ENCODE results near the gene COPS7A.

COPS7A gene

DNA sequence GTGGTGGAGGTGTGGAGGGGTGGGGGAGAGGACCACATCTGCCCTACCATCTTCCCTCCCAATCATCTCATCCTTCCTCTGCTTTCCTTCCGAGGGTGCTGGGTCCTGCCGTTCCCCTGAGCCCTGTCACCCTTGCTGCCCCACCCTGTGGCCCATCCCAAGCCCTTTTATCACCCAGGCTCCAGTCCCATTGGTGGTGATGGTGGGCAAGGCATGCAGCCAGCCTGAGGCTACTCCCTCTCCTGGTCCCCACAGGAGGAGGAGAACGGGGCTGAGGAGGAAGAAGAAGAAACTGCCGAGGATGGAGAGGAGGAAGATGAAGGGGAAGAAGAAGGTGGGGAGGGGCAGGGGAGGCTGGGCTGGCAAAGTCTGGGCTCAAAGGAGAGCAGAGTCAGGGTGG lies 45.8 kb downstream of the COPS7A start:
- H3K79me2 ChIP-seq (ENCODE audit: low read length), result no peaks in the 10 kb centered on the region
- no peak for TF ChIP-seq EZH2phosphoT487 (IDR thresholded peaks at IDR 0.05; ENCODE audit: low read length)
- no peak for TF ChIP-seq EZH2 (optimal IDR thresholded peaks at IDR 0.05; ENCODE audit: low read depth, low read length)
- TF ChIP-seq, protein P1, sequence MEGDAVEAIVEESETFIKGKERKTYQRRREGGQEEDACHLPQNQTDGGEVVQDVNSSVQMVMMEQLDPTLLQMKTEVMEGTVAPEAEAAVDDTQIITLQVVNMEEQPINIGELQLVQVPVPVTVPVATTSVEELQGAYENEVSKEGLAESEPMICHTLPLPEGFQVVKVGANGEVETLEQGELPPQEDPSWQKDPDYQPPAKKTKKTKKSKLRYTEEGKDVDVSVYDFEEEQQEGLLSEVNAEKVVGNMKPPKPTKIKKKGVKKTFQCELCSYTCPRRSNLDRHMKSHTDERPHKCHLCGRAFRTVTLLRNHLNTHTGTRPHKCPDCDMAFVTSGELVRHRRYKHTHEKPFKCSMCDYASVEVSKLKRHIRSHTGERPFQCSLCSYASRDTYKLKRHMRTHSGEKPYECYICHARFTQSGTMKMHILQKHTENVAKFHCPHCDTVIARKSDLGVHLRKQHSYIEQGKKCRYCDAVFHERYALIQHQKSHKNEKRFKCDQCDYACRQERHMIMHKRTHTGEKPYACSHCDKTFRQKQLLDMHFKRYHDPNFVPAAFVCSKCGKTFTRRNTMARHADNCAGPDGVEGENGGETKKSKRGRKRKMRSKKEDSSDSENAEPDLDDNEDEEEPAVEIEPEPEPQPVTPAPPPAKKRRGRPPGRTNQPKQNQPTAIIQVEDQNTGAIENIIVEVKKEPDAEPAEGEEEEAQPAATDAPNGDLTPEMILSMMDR (IDR thresholded peaks at IDR 0.05; ENCODE audit: low read length), result no peak
- H4K20me1 ChIP-seq (ENCODE audit: insufficient read depth, low read length), result no peaks in the 10 kb centered on the region
- no peak for DNase-seq
- H3K4me1 ChIP-seq (ENCODE audit: low read length), result peaks cover 6% of the 10 kb centered on the region
- peaks cover 12% of the 10 kb centered on the region for H3K27me3 ChIP-seq (replicated peaks; ENCODE audit: insufficient read depth, low read length)
- no peak overlapping the region for H3K9ac ChIP-seq (ENCODE audit: low read length)
- H3K4me3 ChIP-seq (ENCODE audit: low read length), result no peak overlapping the region
- H3K36me3 ChIP-seq (replicated peaks; ENCODE audit: insufficient read depth, low read length), result no peaks in the 10 kb centered on the region
- H2AFZ ChIP-seq (ENCODE audit: low read length), result no peak overlapping the region
- peaks cover 14% of the 10 kb centered on the region; the same call in 1 of the 2 replicates for H3F3A ChIP-seq (ENCODE audit: insufficient read depth, low read length)
- no peak overlapping the region for H3K27ac ChIP-seq (ENCODE audit: low read length)
- no peaks in the 10 kb centered on the region for H3K9me3 ChIP-seq (replicated peaks; ENCODE audit: insufficient read depth, low read length)
- no peaks in the 10 kb centered on the region for H3K9me2 ChIP-seq (replicated peaks; ENCODE audit: insufficient read depth, low read length)
- no peak overlapping the region for H3K4me2 ChIP-seq (ENCODE audit: low read depth, low read length)

DNA sequence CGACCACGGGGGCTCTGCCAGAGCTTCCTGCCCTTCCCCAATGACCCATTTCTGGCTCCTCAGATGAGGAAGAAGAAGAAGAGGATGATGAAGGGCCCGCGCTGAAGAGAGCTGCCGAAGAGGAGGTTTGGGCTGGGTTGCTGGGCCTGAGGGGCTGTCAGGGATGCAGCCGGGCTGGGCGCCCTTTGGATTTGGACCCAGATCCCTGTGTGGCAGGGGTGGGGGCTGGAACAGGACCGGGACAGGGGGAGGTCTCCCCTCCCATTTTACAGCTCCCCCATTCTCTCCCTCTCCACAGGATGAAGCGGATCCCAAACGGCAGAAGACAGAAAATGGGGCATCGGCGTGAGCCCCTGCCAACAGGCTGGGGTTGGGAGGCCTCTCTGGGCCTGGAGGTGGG lies 46.2 kb downstream of the COPS7A start:
- no peaks in the 10 kb centered on the region for H3K9me2 ChIP-seq (replicated peaks; ENCODE audit: insufficient read depth, low read length)
- no peaks in the 10 kb centered on the region for H3K36me3 ChIP-seq (replicated peaks; ENCODE audit: insufficient read depth, low read length)
- no peaks in the 10 kb centered on the region for H3K9me3 ChIP-seq (replicated peaks; ENCODE audit: insufficient read depth, low read length)
- DNase-seq, result no peak
- H2AFZ ChIP-seq (ENCODE audit: low read length), result no peak overlapping the region
- H3K4me1 ChIP-seq (ENCODE audit: low read length), result peaks cover 2% of the 10 kb centered on the region
- no peak overlapping the region for H3K27ac ChIP-seq (ENCODE audit: low read length)
- H3K9ac ChIP-seq (ENCODE audit: low read length), result no peak overlapping the region
- H3K79me2 ChIP-seq (ENCODE audit: low read length), result no peaks in the 10 kb centered on the region
- no peak for TF ChIP-seq EZH2 (optimal IDR thresholded peaks at IDR 0.05; ENCODE audit: low read depth, low read length)
- TF ChIP-seq, protein P1 (IDR thresholded peaks at IDR 0.05; ENCODE audit: low read length), result no peak
- no peak for TF ChIP-seq EZH2phosphoT487 (IDR thresholded peaks at IDR 0.05; ENCODE audit: low read length)
- no peak overlapping the region for H3K4me2 ChIP-seq (ENCODE audit: low read depth, low read length)
- H3K4me3 ChIP-seq (ENCODE audit: low read length), result no peak overlapping the region
- peaks cover 10% of the 10 kb centered on the region; the same call in 1 of the 2 replicates for H3F3A ChIP-seq (ENCODE audit: insufficient read depth, low read length)
- no peaks in the 10 kb centered on the region for H4K20me1 ChIP-seq (ENCODE audit: insufficient read depth, low read length)
- peaks cover 8% of the 10 kb centered on the region for H3K27me3 ChIP-seq (replicated peaks; ENCODE audit: insufficient read depth, low read length)

DNA sequence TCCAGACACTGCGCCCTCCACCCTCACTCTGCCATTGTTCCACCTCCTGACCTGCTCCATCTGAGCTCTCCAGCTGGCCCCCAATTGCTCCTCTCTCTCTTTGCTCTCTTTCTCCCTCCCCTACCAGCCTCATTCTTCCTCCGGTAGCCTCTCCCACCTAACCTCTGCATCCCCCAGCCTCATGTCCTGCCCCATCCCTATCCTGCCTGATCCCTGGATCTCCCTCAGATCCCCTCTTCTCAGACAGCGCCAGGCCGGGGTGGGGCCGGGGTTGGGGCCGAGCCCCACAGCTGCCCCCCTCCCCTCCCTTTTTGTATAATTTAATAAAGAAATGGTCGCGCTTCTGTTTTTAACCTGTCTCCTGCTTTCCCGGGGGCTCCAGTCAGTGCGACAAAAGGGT lies 46.8 kb downstream of the COPS7A start:
- TF ChIP-seq, protein P1 (IDR thresholded peaks at IDR 0.05; ENCODE audit: low read length), result no peak
- no peak for TF ChIP-seq EZH2phosphoT487 (IDR thresholded peaks at IDR 0.05; ENCODE audit: low read length)
- TF ChIP-seq EZH2 (optimal IDR thresholded peaks at IDR 0.05; ENCODE audit: low read depth, low read length), result no peak
- H3K4me2 ChIP-seq (ENCODE audit: low read depth, low read length), result no peak overlapping the region
- no peaks in the 10 kb centered on the region for H3K36me3 ChIP-seq (replicated peaks; ENCODE audit: insufficient read depth, low read length)
- H2AFZ ChIP-seq (ENCODE audit: low read length), result no peak overlapping the region
- peaks cover 4% of the 10 kb centered on the region; the same call in 1 of the 2 replicates for H3K4me1 ChIP-seq (ENCODE audit: low read length)
- no peak for DNase-seq
- no peaks in the 10 kb centered on the region for H3K79me2 ChIP-seq (ENCODE audit: low read length)
- H3K27ac ChIP-seq (ENCODE audit: low read length), result no peak overlapping the region
- H3K9me2 ChIP-seq (replicated peaks; ENCODE audit: insufficient read depth, low read length), result no peaks in the 10 kb centered on the region
- H3K9me3 ChIP-seq (replicated peaks; ENCODE audit: insufficient read depth, low read length), result no peaks in the 10 kb centered on the region
- H3F3A ChIP-seq (ENCODE audit: insufficient read depth, low read length), result peaks cover 5% of the 10 kb centered on the region; the same call in 1 of the 2 replicates
- no peak overlapping the region for H3K4me3 ChIP-seq (ENCODE audit: low read length)
- no peak overlapping the region for H3K9ac ChIP-seq (ENCODE audit: low read length)
- H4K20me1 ChIP-seq (ENCODE audit: insufficient read depth, low read length), result no peaks in the 10 kb centered on the region
- H3K27me3 ChIP-seq (replicated peaks; ENCODE audit: insufficient read depth, low read length), result peaks cover 3% of the 10 kb centered on the region
